ENCODE measurements around the gene STK4.

- TF ChIP-seq, protein P1, sequence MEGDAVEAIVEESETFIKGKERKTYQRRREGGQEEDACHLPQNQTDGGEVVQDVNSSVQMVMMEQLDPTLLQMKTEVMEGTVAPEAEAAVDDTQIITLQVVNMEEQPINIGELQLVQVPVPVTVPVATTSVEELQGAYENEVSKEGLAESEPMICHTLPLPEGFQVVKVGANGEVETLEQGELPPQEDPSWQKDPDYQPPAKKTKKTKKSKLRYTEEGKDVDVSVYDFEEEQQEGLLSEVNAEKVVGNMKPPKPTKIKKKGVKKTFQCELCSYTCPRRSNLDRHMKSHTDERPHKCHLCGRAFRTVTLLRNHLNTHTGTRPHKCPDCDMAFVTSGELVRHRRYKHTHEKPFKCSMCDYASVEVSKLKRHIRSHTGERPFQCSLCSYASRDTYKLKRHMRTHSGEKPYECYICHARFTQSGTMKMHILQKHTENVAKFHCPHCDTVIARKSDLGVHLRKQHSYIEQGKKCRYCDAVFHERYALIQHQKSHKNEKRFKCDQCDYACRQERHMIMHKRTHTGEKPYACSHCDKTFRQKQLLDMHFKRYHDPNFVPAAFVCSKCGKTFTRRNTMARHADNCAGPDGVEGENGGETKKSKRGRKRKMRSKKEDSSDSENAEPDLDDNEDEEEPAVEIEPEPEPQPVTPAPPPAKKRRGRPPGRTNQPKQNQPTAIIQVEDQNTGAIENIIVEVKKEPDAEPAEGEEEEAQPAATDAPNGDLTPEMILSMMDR (IDR thresholded peaks at IDR 0.05) = no peak
- no peak for TF ChIP-seq POLR2A (IDR thresholded peaks at IDR 0.05)
Observed at GRCh38 chr20:45049904-45050471, 83.7 kb downstream of the STK4 start.
